IPS-18a (cell line): ENCODE measurements around the gene TRMT44.

Experiments
- H3K27ac ChIP-seq: one replicate; pipeline ENCODE4 v1.5.1; 2013; ENCODE audit warnings: low read length
- H3K27me3 ChIP-seq: one replicate; pipeline ENCODE4 v1.6.1; 2013; ENCODE audit warnings: mild to moderate bottlenecking, low read length; ENCODE audit not compliant: control insufficient read depth, insufficient read depth
- H3K36me3 ChIP-seq: one replicate; pipeline ENCODE4 v1.6.1; 2013; ENCODE audit warnings: low read depth, low read length; ENCODE audit not compliant: control insufficient read depth
- H3K4me1 ChIP-seq: one replicate; pipeline ENCODE4 v1.6.1; 2013; ENCODE audit warnings: low read depth, low read length; ENCODE audit not compliant: control insufficient read depth
- H3K4me3 ChIP-seq: one replicate; pipeline ENCODE4 v1.5.1; 2013; ENCODE audit warnings: low read length
- H3K9ac ChIP-seq: one replicate; pipeline ENCODE4 v1.6.1; 2013; ENCODE audit warnings: mild to moderate bottlenecking, low read length, moderate library complexity
- H3K9me3 ChIP-seq: one replicate; pipeline ENCODE4 v1.6.1; 2013; ENCODE audit warnings: low read depth, low read length; ENCODE audit not compliant: control insufficient read depth

The TRMT44 gene

DNA sequence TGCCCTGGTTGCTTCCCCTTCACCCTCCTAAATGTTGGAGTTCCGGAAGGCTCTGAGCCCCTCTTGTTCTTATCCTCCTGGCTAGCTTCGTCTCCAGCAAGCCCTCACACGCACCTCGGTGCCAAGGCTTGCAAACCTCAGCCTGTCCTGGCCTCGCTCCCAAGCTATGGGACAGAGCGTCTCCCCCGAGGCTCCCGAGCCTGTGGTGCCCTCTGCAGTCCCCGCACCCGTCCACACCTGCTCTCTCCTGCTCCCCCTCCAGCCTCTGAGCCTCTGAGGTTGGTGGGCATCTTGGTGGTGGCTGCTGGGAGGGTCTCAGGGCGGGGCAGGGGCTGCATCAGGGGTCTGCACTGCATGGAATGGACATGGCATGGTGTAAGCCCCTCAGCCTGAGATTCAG is 63.2 kb downstream of the TRMT44 start:
- Histone ChIP-seq H3K27me3 (no peaks in the 10 kb centered on the region), H3K36me3 (no peaks in the 10 kb centered on the region), H3K9ac (no peak overlapping the region), H3K27ac (no peak overlapping the region), H3K4me1 (peaks cover 23% of the 10 kb centered on the region), H3K4me3 (no peak overlapping the region), H3K9me3 (no peaks in the 10 kb centered on the region)

DNA sequence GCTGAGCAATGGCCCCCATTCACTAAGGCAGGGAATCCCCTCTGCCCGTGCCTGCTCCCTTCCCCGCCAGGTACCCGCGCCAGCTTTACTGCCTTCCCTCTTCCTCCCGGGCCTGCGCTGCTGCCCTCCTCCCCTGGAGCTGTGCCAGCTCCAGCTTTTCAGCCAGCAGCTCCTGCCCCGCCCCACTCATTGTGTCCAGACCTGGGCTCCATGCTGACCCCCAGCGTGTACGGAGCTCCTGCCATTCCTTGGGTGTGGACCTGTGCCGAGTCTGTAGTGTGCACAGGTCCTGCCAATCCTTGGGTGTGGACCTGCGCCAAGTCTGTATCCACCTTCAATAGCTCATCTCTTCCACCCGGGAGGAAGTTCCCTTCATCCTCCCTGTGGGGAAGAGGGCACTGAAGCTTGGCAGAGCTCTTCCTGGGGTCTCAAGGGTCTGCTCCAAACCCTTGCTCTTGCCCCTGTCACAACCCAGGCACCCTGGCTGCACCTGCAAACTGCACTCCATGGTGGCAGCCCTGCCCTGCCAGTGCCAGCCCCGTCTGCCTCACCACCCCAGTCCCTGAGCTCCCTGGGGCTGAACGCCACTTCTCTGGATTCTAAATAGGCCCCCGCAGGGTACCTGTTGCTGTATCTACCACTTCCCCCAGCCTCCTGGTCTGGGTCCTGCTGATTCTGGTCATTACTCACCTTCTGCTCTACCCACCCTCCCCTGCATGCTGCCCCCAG is 63.9 kb downstream of the TRMT44 start:
- Histone ChIP-seq H3K9ac (no peak overlapping the region), H3K27me3 (no peaks in the 10 kb centered on the region), H3K27ac (no peak overlapping the region), H3K4me1 (peaks cover 23% of the 10 kb centered on the region), H3K4me3 (no peak overlapping the region), H3K36me3 (no peaks in the 10 kb centered on the region), H3K9me3 (no peaks in the 10 kb centered on the region)

DNA sequence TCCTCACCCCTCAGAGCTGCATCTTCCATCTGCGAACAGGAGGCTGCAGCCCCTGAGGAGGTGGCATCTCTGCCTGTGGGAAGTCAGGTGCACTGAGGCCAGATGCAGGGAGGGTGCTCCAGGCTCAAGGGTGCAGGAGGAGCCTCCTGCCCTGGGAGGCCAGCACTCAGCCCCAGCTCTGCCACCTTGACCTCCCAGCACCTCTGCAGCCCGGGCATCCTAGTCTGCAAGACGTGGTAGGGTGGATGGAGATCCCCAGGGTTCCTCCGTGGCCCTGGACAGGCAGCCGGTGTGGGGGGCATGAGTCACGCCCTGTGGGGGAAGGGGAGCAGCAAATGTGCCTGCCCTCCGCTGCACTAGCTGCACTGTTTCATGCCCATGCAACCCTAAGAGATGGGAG is 64.7 kb downstream of the TRMT44 start:
- no peak overlapping the region for H3K4me3 ChIP-seq
- peaks cover 23% of the 10 kb centered on the region for H3K4me1 ChIP-seq
- H3K27ac ChIP-seq: no peak overlapping the region
- no peak overlapping the region for H3K9ac ChIP-seq
- H3K36me3 ChIP-seq: no peaks in the 10 kb centered on the region
- H3K9me3 ChIP-seq: no peaks in the 10 kb centered on the region
- H3K27me3 ChIP-seq: no peaks in the 10 kb centered on the region

DNA sequence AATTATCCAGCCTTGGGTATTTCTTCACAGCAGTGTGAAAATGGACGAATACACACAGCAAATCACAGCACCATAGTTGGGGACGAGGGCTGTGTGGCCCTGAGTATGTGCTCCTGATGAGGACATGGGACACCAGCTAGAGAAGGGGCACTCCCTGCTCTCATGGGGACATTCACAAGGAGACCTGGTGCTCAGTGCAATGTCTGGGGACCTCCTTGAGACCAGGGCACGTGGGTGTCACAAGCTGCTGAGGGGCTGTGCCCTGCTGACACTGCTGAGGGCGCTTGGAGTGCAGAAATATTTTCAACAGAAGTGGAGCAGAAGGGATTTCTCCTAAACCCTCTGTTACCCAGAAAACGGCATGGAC is 65.4 kb downstream of the TRMT44 start:
- Histone ChIP-seq H3K4me3 (no peak overlapping the region), H3K9ac (no peak overlapping the region), H3K4me1 (peaks cover 23% of the 10 kb centered on the region)

DNA sequence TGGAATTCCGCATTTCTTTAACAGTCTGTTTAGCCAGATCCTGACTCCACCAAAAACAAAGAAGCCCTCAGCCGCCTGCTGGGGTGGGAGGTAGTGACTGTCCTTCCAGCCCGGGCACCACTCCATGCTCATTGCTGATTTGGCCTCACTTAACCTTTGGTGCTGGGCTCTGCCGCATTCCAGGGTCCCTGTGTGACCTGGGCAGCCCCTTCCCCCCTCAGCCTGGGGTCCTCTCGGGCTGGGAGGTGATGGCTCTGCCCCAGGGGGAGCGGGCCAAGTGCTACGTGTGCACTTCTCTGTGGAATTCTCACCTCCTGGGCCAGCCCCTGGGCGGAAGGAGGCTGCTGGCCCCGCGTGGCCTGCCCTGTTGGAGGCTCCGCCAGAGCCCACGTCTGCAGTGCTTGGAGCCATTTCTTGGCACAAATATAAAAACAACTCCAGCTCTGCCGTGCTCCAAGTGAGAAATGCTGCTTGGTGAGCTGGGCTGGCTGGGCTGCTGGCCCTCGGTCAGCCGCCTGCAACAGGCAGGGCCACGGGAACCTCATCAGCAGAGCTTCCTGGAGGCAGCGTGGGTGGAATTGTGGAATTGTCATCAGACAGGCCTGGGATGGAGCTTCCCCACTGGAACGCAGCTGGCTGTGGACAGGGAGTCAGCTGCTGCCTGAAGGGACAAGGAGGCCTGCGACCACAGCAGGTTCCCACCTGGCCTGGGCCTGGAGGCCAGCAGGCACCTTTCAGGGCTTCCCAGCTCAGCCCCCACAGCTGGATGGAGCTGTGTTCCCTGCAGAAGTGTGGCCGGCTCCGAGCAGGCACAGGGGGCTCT is 66.0 kb downstream of the TRMT44 start:
- no peak overlapping the region for H3K27ac ChIP-seq
- peaks cover 23% of the 10 kb centered on the region for H3K4me1 ChIP-seq
- H3K9me3 ChIP-seq: no peaks in the 10 kb centered on the region
- no peaks in the 10 kb centered on the region for H3K27me3 ChIP-seq
- no peaks in the 10 kb centered on the region for H3K36me3 ChIP-seq
- H3K9ac ChIP-seq: no peak overlapping the region
- H3K4me3 ChIP-seq: no peak overlapping the region

More for the DNA sequence above, 65.4 kb downstream of the TRMT44 start:
- Histone ChIP-seq H3K27me3 (no peaks in the 10 kb centered on the region), H3K36me3 (no peaks in the 10 kb centered on the region), H3K9me3 (no peaks in the 10 kb centered on the region), H3K27ac (no peak overlapping the region)

DNA sequence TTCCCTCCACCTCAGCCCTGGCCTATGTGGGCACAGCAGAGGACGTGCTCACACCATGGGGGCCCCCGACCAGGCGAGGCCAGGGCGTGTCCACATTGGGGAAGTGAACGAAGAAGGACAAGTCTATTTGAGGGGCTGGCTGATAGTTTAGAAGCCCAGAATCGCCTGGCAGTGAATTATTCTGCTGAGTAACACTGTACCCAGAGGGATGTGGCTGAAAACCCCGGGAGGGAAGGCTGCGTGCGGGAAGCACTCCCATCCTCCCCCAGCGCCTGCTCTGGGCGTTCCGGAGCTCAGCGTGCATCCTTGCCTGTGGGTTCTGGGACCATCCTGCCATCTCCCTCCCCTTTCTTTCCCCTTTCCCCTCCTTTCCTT is 66.6 kb downstream of the TRMT44 start:
- Histone ChIP-seq H3K27me3 (no peaks in the 10 kb centered on the region), H3K36me3 (no peaks in the 10 kb centered on the region), H3K4me3 (no peak overlapping the region), H3K4me1 (peaks cover 23% of the 10 kb centered on the region), H3K27ac (no peak overlapping the region), H3K9me3 (no peaks in the 10 kb centered on the region), H3K9ac (no peak overlapping the region)

DNA sequence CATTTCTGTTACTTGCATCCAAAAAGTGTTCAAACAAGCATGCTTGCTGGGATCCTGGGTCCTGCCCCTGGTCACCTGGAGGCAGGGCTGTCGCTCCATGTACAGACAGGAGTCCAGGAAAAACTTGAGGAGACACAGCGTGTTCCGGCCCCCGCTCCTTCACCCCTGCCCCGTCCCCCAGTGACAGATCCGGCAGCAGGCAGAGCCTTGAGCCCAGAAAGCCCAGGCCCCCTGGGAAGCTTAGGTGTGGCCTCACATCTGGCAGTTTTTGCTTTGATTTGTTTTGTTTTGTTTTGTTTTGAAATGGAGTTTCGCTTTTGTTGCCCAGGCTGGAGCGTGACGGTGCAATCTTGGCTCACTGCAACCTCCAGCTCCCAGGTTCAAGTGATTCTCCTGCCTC is 67.0 kb downstream of the TRMT44 start:
- no peaks in the 10 kb centered on the region for H3K27me3 ChIP-seq
- no peaks in the 10 kb centered on the region for H3K9me3 ChIP-seq
- H3K27ac ChIP-seq: no peak overlapping the region
- no peak overlapping the region for H3K9ac ChIP-seq
- no peaks in the 10 kb centered on the region for H3K36me3 ChIP-seq
- no peak overlapping the region for H3K4me3 ChIP-seq
- peaks cover 23% of the 10 kb centered on the region for H3K4me1 ChIP-seq

DNA sequence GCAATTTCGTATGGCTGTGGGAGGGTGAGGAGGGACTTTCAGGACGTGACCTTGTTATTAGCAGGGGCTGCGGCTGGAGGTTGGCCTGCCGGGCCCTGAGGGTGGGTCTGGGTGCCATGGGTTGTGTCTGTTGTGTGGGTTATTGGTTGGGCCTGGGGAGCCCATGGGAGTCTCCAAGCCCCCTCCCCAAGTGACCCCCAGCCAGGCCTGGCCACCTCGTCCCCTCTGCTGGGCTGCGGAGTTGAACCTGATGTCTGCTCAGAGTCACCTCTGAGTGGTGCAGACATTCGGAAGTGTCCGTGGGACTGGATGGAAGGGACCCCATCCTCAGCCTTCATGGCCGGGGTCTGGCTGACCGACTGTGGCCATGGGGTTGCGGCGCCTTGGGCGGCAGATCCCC is 67.7 kb downstream of the TRMT44 start:
- H3K36me3 ChIP-seq: no peaks in the 10 kb centered on the region
- no peak overlapping the region for H3K27ac ChIP-seq
- no peak overlapping the region for H3K4me3 ChIP-seq
- no peaks in the 10 kb centered on the region for H3K27me3 ChIP-seq
- no peak overlapping the region for H3K9ac ChIP-seq
- peaks cover 23% of the 10 kb centered on the region for H3K4me1 ChIP-seq
- H3K9me3 ChIP-seq: peaks cover under 1% of the 10 kb centered on the region

DNA sequence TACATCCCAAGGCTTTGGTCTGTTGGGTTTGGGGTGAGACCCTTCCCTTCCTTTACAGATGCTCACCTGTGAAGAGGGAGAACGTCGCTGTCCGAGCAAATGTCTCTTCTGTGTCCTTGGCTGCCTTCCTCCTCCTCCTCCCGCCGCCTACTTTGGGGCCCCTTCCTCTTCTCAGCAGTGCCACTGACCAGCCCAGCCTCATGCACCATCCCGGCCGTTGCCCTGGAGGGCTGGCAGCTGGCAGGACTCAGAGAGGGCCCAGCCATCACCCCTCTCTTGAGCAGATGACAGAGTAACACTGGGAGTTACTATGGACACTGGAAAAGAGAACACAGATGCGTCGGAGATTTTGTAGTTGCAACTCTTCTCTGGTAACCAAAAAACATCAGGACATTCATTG is 68.2 kb downstream of the TRMT44 start:
- H3K9me3 ChIP-seq: peaks cover 3% of the 10 kb centered on the region
- H3K27ac ChIP-seq: no peak overlapping the region
- no peak overlapping the region for H3K9ac ChIP-seq
- H3K27me3 ChIP-seq: no peaks in the 10 kb centered on the region
- peaks cover 23% of the 10 kb centered on the region for H3K4me1 ChIP-seq
- H3K36me3 ChIP-seq: no peaks in the 10 kb centered on the region
- H3K4me3 ChIP-seq: no peak overlapping the region

DNA sequence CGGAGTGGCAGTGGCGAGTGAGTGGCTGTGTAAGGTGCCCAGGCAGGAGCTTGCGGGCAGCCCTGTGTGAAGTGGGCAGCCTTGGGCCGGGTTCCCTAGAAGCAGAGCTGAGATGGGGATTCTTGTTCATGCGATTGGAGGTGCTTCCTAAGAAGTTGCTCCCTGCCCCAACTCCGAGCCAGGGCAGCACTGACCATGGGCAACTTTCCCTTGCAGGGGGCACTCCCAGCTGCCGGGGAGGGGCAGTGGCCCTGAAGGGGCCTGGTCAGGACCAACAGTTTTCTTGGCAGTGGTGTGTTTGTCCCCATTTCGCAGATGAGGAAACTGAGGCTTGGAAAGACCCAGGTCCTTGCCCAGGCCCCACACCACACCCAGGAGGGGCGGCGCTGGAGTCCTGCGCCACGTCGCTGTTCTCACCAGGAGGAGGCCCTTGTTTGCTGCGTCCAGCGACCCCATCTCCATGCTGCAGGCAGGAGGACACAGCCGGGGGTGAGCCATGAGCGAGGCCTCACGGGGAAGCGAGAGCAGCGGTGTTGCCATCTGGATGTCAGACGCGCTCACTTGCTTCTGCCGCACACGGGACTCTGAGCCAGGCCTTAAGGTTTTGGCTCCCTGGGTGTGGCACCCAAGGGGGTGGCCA is 68.9 kb downstream of the TRMT44 start:
- Histone ChIP-seq H3K4me3 (no peak overlapping the region), H3K27me3 (no peaks in the 10 kb centered on the region), H3K4me1 (peaks cover 23% of the 10 kb centered on the region), H3K9me3 (peaks cover 3% of the 10 kb centered on the region), H3K9ac (no peak overlapping the region), H3K36me3 (no peaks in the 10 kb centered on the region), H3K27ac (no peak overlapping the region)

DNA sequence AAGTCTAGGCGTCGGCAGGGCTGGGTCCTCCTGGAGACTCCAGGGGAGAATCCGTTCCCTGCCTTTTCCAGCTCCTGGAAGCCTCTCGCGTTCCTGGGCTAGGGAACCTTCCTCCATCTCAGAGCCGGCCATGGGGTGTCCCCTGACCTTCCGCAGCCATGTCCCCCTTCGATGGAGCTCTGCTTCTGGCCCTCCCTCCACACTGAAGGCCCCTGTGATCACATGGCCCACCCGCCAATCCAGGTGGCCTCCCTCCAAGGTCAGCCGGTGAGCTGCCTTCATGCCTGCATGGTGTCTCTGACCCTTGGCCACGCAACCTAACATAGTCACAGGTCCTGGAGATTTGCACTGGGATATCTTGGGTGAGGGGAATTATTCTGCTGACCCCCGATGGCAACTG is 69.6 kb downstream of the TRMT44 start:
- H3K27ac ChIP-seq: no peak overlapping the region
- H3K4me1 ChIP-seq: peaks cover 23% of the 10 kb centered on the region
- H3K36me3 ChIP-seq: no peaks in the 10 kb centered on the region
- H3K4me3 ChIP-seq: no peak overlapping the region
- H3K9me3 ChIP-seq: peaks cover 3% of the 10 kb centered on the region
- H3K9ac ChIP-seq: no peak overlapping the region
- H3K27me3 ChIP-seq: no peaks in the 10 kb centered on the region
